NCI-H460 (cell line): ENCODE results near the gene OSBPL8. TPM values are rescaled to one million over a fixed set of nuclear protein-coding genes. Genes with fewer than 3 reads are reported as not detected.
"Not testable (repeated sequence)": the region's sequence is repeated elsewhere in the genome, so short reads cannot be mapped to it uniquely, and the experiment has no call there.

Experiments used
- DNase-seq: peaks from one replicate; pipeline ENCODE4 v3.0.0-alpha.2; 2016; ENCODE audit warnings: low read depth; ENCODE audit errors: extremely low read depth
- total RNA-seq: library from RNA; depleted of rRNA; stranded (reverse); fragments of >200 nt; shearing (Covaris generic); gene quantifications from 2 replicates; pipeline ENCODE4 v1.2.3, GENCODE V29; 2014

The OSBPL8 gene
- total RNA-seq, 1 experiment from 2014 or later: 43.4 TPM

DNA sequence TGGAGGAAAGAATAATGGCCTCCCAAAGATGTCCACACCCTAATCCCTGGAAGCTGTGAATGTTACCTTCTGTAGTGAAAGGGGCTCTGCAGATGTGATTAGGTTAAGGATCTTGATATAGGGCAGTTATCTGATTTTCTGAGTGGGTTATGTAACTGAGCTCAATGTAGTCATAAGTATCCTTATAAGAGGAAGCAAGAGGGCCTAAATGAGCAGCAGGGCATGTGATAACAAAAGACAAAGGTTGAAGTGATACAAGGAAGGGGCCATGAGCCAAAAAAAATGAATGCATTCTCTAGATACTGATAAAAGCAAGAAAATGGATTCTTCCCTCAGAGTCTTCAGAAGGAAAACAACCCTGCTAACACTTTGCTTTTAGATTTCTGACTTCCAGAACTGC, 78.8 kb downstream of the OSBPL8 start:
- DNase-seq: no peak

DNA sequence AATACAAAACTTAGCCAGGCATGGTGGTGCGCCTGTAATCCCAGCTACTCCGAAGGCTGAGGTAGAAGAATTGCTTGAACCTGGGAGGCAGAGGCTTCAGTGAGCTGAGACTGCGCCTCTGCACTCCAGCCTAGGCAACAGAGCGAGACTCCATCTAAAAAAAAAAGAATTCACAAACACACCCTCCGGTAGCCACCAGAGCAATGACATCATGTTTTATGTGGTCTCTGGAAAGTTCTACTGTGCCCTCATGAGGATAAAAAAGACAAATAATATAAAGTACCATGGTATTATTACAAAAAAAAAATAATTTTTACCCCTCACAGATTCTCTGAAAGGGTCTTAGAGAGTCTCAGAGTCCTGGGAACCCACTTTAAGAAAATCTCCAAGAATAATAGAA, 81.5 kb downstream of the OSBPL8 start:
- DNase-seq: no peak

DNA sequence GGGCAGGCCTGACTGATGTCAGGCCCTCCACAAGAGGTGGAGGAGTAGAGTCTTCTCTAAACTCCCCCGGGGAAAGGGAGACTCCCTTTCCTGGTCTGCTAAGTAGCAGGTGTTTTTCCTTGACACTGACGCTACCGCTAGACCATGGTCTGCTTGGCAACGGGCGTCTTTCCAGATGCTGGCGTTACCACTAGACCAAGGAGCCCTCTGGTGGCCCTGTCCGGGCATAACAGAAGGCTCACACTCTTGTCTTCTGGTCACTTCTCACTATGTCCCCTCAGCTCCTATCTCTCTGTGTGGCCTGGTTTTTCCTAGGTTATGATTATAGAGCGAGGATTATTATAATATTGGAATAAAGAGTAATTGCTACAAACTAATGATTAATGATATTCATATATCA, 86.7 kb downstream of the OSBPL8 start:
- not testable (repeated sequence) for DNase-seq

DNA sequence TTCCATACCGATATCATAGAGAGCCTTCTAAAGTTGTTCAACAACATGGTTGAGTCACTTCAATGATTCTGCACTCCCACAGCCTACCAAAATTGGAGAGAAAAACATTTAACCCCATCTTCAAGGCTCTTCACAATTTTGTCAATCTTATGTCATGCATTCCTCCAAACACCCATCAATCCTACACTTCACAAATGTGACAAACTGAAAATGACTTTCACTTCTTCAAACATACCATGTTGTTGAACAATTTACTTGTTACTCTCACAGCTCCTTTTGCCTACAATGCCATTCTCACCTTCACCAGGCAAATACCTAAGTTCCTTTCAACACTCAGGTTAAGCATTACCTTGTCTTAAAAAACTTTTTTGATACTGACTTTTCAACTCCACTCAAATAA, 88.0 kb downstream of the OSBPL8 start:
- no peak for DNase-seq

DNA sequence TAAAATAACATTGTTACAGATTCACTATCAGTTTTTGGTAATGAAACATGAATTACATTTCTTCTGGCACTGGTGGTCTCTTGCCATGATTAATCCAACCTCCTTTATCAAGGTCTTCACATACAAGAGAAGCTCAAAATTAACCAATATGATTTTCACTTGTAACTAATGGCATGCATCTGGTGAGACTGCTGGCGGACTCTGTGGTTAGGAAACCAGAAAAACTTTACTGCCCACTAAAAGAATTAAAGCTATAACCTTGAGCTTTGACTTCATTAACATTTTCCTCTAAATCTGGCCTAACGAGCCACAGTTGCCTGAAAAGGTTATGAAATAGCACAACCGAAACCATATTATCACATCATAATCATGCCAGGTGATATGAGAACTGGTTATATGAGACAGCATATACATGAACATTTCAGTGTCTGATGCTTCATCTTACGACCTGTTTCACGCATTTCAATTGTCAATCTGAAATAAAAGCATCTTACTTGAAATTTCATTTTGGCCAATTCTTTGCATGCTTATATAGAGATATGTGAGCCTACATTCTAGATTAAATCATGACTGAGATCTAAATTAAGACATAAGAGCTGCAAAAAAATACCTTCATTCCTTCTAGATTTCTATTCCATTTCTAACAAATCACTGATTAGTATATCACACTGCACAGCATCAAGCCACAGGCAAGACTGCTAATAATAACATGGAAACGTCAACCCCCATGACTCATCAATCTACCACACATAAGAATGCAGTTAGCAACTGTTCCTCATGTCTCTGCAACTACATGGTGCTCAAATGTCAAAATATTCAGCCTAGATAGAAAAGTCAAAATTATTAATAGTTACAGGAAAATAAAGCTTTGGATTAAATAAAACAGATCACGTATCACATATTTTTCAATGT, 89.3 kb downstream of the OSBPL8 start:
- DNase-seq: peak; percentile 63

DNA sequence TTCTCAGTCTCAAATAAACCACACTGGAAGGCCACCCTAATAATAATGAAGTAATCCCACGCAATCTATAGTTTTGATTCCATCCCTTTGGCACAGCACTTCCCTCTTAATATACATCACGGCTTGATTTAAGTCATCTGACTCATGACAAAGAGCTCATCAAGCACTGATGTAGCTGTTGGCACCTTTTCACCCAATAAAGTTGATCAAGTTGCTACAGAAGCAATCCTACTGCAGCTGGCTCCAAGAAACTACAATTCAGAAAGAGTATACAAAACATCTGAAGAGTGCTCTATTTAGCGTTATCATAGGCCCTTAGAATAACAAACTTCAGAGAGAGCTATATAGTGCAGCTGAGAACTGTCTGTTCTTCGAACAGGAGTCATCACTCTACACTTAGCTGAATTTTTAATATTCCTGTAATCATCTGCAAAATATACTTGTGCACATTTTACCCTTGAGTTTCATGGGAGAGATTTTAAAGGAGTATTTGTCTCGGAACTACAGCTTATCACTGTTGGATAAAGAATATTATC, 94.9 kb downstream of the OSBPL8 start:
- no peak for DNase-seq

DNA sequence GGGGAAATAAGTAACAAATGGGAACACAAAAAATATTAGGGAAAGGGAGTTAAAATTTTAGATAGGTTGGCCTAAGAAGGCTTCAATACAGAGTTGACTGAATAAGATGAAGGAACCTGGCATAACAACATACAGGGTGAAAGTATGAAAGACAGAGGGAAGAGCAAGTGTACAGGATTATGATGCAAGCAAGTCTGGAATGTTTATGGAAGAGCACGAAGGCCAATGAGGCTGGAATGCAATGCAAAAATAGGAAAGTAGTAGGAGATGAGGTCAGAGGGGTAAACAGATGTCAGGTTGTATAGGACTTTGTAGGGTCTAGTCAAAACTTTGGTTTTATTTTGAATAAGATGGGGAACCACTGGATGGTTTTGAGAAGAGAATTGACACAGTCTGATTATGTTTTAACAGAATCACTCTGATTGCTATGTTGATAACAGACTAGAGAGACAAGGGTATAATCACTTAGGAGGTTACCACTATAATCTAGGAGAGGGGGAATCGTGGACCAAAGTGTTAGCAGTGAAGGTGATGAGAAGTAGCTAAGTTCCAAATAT, 96.8 kb downstream of the OSBPL8 start:
- no peak for DNase-seq

DNA sequence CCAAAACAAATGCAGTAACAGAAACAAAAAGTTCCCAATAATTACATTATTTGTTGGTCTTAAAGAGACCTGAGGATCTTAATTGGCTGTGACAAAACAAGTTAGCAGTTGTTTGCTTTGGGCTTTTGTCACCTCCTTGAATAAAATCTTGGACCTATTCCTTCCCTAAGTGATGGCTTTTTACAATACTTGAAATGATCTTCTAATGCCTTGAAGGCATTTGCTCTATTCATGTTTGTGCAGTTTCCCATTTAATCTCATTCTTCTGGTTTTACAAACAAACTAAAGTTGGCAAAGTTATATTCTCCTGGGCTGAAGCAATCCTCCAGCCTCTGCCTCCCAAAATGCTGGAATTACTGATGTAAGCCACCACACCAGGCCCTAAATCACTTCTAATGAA, 98.8 kb downstream of the OSBPL8 start:
- no peak for DNase-seq

DNA sequence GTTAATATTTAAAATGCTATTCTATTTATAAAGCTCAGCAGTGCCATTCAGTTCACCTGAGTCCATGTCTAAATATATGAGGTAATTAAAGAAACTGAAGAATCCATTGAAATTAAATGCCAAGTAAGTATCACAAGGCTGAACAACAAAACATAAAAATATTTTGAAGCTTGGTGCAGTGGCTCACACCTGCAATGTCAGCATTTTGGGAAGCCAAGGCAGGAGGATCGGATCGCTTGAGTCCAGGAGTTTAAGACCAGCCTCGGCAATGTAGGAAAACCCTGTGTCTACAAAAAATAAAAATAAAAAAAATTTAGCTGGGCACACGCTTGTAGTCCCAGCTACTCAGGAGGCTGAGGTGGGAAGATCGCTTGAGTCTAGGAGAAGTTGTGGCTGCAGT, 101.8 kb downstream of the OSBPL8 start:
- no peak for DNase-seq

DNA sequence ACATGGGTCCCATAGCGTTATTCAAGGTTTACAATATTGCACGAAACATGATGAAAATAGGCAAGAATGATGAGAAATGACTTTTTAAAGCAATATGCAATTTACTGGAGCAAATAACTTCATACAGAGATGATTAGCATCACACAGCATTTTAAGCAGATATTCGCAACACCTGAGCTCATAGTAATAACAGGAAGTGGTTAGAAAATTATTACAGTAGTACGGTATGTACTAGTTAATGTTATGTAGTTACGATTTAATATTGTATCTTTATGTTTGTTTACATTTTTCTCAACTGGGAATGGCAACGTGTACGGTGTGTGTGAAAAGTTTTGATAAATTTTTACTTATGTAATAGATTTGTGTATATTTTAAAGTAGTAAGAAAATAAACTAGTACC, 102.6 kb downstream of the OSBPL8 start:
- no peak for DNase-seq

DNA sequence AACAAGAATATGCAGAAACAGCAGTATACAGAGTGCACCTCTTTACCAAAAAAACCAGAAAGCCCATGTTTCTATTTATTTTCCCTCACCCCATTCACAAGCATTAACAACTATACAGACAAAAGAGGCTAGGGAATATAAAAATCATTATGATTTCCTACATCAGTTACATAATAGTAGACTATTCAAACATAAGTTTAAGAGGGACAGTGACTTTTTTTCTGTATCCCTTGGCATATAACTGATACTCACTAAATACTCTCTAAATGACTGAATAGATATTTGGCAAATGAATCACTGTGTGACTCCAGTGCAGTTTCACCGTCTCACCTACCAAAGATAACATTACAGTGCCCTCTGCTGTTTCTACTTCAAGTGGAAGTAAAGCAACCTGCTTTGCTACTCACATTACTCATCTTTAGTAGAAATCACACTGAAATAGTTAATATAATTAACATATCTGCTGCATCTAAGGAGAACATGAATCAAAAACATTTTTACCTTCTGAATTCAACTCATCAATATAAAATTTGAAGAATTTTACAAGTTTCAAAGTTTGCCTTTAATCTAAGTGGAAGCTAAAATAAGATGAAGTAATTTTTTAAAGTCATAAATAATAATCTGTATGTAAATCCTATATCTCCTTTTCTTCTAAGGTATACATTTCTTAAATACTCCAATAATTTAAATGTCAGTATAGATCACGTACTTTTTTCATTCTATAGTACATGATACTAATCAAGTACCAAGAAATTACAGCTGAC, 103.8 kb downstream of the OSBPL8 start:
- peak; percentile 88 for DNase-seq

DNA sequence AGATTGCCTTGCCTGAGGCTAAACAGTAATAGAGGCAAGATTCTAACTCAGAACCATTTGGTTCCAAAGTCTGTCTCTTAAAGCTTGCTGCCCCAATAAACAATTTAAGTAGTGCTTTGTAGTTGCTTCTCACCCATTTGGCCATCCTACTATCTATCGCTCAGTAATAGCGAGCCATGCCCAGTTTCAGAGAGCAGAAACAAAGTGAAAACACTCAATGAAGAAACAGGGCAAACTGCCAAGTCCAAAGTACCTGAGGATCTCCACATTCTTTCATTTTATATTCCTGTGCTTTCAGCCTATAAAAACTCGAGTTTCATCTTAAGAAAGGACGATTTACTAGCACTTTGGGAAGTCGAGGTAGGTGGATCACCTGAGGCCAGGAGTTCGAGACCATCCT, 108.0 kb downstream of the OSBPL8 start:
- DNase-seq: no peak

DNA sequence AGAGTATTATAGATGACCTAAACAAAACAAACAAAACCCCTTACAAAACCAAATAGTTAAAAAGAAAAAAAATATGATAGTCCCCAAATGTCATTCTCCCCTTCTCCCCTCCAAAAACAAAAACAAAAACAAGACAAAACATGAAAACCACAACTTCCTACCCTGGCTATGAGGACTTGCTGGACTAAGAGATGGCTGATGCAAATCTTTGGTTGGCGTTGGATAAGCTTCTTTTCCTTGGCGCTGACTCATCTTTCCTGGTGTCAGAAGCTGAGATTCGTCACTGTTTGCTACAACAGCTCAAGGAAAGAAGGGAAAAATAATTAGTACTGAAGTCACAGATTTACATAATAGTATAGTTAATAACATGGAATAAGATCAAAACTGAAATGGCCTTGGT, 108.9 kb downstream of the OSBPL8 start:
- peak; percentile 77 for DNase-seq

DNA sequence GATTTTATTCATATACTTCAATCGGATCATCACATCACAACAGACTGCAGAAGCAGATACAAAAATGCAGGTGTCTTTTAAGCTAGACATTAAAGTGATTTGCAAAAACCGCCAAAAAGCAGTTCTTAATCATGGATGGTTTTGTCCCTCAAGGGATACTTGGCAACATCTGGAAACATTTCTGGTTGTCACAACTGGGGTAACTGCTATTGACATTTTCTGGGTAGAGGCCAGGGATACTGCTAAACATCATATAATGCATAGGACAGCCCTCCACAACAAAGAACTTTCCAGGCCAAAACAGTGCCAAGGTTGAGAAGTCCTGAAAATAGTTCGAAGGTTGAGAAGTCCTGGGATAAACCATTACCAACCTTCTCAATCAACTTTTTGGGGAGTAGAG, 109.6 kb downstream of the OSBPL8 start:
- no peak for DNase-seq

DNA sequence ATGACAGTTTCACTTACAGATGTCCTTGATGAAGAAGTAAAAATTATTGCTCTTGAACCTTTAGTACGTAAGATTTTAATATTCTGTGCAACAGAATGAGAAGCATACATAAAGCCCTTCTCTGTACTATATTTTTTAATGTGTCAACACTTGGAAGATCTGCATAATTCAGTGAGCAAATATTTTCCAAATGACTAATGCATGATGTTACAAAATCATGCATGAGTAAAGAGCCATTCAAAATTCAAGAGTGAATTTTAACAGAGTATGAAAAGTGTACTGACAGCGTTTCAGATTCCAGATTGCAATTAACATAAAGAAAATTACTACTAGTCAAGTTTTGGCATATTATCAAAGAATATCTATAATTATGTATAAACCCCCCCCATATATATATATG, 110.0 kb downstream of the OSBPL8 start:
- peak; percentile 38 for DNase-seq

DNA sequence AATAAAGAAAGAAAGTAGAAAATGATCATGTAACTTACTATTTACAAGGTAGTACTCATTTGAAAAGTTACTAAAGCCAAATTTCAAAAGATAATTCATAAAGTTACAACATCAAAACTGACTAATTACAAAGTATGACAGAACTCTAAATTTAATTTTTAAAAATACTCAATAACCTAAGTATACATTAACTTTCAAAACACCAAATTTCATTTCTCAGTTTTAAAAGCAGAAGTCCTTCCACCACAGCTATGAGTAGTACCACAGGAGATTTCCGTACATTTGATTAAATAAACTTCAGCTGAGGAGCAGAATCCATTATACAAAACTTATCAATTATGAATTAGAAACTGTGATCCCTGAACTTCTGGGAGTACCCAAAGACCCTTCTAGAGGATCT, 110.6 kb downstream of the OSBPL8 start:
- no peak for DNase-seq

DNA sequence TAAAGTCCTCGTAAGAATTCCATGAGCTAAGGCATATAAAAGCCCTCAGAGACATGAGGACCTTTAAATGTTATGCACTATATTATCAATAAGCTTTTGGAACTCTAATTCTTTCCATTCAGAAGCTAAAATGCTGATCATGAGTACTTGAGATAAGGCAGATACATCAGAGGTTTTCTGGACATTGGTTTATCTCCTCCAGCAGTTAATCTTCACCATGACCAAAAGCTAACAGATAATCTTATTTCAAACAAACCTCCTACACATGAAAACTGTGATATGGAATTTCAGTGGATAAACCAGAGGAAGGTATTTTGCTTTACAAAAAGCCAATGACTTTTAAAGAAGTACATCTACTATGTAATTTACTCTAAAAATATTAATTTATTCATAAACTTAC, 113.5 kb downstream of the OSBPL8 start:
- no peak for DNase-seq

DNA sequence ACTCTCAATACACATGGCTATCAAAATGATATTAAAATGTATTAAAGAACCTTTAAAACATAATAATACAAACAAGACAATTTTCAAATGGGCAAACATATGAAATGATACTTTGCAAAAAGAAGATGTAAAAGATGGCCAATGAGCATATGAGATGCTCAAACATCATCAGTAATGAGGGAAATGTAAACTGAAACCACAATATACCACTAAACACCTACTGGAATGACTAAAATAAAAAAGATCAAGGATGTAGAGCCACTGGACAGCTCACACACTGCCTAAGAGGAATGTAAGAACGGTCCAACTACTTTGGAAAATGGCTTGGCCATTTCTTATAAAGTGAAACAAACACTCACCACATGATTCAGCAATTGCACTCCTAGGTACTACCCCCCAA, 114.1 kb downstream of the OSBPL8 start:
- no peak for DNase-seq

DNA sequence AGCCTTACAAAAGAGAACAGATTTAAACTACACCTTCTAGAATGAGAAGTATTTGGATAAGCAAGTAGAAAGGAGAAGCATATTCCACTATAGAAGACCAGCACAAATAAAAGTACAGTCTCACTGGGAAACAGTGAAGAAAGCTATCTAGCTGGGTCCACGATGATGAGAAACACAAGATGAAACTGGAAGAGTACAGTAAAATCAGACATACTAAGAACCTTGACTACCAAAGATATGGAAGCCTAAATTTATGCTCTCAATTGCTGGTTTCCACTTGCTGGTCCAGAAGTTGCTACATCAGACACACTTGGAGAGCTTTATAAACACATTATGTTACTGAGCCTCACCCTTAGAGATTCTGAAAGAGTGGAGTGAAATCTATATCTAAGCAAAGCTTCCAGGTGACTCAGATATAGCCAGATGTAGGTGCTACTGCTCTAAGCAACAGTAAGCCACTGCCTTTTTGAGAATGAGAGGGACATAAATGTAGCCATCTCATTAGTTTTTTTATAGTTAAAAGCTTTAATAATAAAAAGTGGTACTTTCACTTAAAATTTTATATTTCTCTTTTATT, 115.1 kb downstream of the OSBPL8 start:
- no peak for DNase-seq

DNA sequence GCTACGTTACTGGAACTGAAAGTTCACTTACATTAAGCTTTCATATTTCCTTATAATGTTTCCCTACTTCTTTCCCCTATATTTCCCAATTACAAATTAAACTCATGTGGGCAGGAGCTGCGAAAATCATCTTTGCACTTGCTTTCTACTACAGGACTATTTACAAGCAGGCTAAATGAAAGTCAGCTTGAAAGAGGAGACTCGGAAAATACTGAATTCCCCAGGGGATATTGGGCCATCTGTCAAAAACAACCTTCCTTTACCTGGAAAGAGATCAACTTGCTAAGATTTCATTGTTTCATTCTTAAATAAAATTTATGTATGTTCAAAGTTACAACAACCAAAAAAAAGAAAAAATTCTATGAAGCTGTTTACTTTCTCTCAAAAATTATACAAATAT, 118.6 kb downstream of the OSBPL8 start:
- DNase-seq: no peak

DNA sequence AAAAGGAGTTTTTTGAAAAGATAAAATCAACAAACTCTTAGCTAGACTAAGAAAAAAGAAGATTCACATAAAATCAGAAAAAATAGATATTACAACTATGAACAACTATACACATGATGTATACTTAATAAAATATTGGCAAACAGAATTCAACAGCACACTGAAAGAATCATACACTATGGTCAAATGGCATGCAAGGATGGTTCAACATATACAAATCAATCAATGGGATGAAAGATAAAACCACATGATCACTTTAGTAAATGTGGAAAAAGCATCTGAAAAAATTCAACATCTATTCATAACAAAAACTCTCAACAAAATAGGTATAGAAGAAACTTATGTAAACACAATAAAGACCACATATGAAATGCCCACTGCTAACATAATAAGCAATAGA, 126.8 kb downstream of the OSBPL8 start:
- no peak for DNase-seq
